Measurements from ENCODE around the gene EIF3B.
A peak's percentile ranks its signal among the peaks of the same experiment; 100 is the strongest.
"Not testable (repeated sequence)": the region's sequence is repeated elsewhere in the genome, so short reads cannot be mapped to it uniquely, and the experiment has no call there.

EIF3B gene

GRCh38 chr7:2354186-2354938 lies at the start of gene EIF3B:
Gene EIF3B, plus strand, starts transcription at chr7:2354827. Its CDS starts 95 bp downstream, at chr7:2354922.
- peak; percentile 66 for DNase-seq (ENCODE audit: low read depth)

GRCh38 chr7:2305258-2305657 lies 49.4 kb upstream of the EIF3B start:
- not testable (repeated sequence) for DNase-seq (ENCODE audit: low read depth)

GRCh38 chr7:2306688-2307087 lies 47.9 kb upstream of the EIF3B start:
- no peak for DNase-seq (ENCODE audit: low read depth)

GRCh38 chr7:2307690-2308107 lies 46.9 kb upstream of the EIF3B start:
- DNase-seq (ENCODE audit: low read depth): no peak

GRCh38 chr7:2309889-2310331 lies 44.7 kb upstream of the EIF3B start:
- DNase-seq (ENCODE audit: low read depth): peak; percentile 92

- DNase-seq (ENCODE audit: low read depth): no peak
These were observed 42.2 kb upstream of the EIF3B start for GRCh38 chr7:2312267-2312929.

GRCh38 chr7:2313450-2314208 lies 41.0 kb upstream of the EIF3B start:
- no peak for DNase-seq (ENCODE audit: low read depth)

- DNase-seq (ENCODE audit: low read depth): no peak
These were observed 40.2 kb upstream of the EIF3B start, which contains the start of gene SNX8 for GRCh38 chr7:2314209-2314955. Gene SNX8, minus strand, starts transcription at chr7:2314441. Its CDS starts 20 bp downstream, at chr7:2314421.

- not testable (repeated sequence) for DNase-seq (ENCODE audit: low read depth)
These were observed 39.6 kb upstream of the EIF3B start for GRCh38 chr7:2314956-2315530.

- DNase-seq (ENCODE audit: low read depth): no peak
These were observed 38.8 kb upstream of the EIF3B start for GRCh38 chr7:2315787-2316186.

- DNase-seq (ENCODE audit: low read depth): no peak
These were observed 38.0 kb upstream of the EIF3B start for GRCh38 chr7:2316578-2316977.

- no peak for DNase-seq (ENCODE audit: low read depth)
These were observed 36.9 kb upstream of the EIF3B start for GRCh38 chr7:2317556-2318293.

GRCh38 chr7:2321020-2321419 lies 33.6 kb upstream of the EIF3B start:
- DNase-seq (ENCODE audit: low read depth): no peak

- no peak for DNase-seq (ENCODE audit: low read depth)
These were observed 29.5 kb upstream of the EIF3B start for GRCh38 chr7:2325162-2325561.

- DNase-seq (ENCODE audit: low read depth): no peak
These were observed 27.7 kb upstream of the EIF3B start for GRCh38 chr7:2326951-2327350.

GRCh38 chr7:2330493-2330892 lies 24.1 kb upstream of the EIF3B start:
- no peak for DNase-seq (ENCODE audit: low read depth)

- no peak for DNase-seq (ENCODE audit: low read depth)
These were observed 22.9 kb upstream of the EIF3B start for GRCh38 chr7:2331707-2332106.

- DNase-seq (ENCODE audit: low read depth): not testable (repeated sequence)
These were observed 21.9 kb upstream of the EIF3B start for GRCh38 chr7:2332606-2333231.

- no peak for DNase-seq (ENCODE audit: low read depth)
These were observed 17.9 kb upstream of the EIF3B start for GRCh38 chr7:2336626-2337299.

Data from non-pigmented ciliary epithelial cell (primary cell).